ENCODE results near the gene HTT-AS.

The HTT-AS gene

DNA sequence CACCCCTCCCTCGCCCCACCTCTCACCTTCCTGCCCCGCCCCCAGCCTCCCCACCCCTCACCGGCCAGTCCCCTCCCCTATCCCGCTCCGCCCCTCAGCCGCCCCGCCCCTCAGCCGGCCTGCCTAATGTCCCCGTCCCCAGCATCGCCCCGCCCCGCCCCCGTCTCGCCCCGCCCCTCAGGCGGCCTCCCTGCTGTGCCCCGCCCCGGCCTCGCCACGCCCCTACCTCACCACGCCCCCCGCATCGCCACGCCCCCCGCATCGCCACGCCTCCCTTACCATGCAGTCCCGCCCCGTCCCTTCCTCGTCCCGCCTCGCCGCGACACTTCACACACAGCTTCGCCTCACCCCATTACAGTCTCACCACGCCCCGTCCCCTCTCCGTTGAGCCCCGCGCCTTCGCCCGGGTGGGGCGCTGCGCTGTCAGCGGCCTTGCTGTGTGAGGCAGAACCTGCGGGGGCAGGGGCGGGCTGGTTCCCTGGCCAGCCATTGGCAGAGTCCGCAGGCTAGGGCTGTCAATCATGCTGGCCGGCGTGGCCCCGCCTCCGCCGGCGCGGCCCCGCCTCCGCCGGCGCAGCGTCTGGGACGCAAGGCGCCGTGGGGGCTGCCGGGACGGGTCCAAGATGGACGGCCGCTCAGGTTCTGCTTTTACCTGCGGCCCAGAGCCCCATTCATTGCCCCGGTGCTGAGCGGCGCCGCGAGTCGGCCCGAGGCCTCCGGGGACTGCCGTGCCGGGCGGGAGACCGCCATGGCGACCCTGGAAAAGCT, at the start of gene HTT-AS, which contains the start of gene HTT:
TSS of gene HTT-AS (minus strand) at position 461 of the 768 bp plus-strand sequence.
TSS of gene HTT (plus strand) at position 604 of the 768 bp plus-strand sequence. CDS start at position 749, 145 bp downstream.
- peak; percentile 85 for DNase-seq (ENCODE audit: low read depth)
- H3K4me3 ChIP-seq (ENCODE audit: low read depth, low read length) = peak within 1 kb of the TSS; percentile 61
- TF ChIP-seq, protein P1, sequence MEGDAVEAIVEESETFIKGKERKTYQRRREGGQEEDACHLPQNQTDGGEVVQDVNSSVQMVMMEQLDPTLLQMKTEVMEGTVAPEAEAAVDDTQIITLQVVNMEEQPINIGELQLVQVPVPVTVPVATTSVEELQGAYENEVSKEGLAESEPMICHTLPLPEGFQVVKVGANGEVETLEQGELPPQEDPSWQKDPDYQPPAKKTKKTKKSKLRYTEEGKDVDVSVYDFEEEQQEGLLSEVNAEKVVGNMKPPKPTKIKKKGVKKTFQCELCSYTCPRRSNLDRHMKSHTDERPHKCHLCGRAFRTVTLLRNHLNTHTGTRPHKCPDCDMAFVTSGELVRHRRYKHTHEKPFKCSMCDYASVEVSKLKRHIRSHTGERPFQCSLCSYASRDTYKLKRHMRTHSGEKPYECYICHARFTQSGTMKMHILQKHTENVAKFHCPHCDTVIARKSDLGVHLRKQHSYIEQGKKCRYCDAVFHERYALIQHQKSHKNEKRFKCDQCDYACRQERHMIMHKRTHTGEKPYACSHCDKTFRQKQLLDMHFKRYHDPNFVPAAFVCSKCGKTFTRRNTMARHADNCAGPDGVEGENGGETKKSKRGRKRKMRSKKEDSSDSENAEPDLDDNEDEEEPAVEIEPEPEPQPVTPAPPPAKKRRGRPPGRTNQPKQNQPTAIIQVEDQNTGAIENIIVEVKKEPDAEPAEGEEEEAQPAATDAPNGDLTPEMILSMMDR (IDR thresholded peaks at IDR 0.05; ENCODE audit: low read depth, low read length, missing control alignments) = peak; percentile 10
- in situ Hi-C loops (cut with HindIII; ENCODE audit: low sequenced_read_pairs) = loop anchor here (25.0 kb wide), 1 partner anchor 112 kb away; the partner anchor contains the start of genes GRK4 and NOP14

DNA sequence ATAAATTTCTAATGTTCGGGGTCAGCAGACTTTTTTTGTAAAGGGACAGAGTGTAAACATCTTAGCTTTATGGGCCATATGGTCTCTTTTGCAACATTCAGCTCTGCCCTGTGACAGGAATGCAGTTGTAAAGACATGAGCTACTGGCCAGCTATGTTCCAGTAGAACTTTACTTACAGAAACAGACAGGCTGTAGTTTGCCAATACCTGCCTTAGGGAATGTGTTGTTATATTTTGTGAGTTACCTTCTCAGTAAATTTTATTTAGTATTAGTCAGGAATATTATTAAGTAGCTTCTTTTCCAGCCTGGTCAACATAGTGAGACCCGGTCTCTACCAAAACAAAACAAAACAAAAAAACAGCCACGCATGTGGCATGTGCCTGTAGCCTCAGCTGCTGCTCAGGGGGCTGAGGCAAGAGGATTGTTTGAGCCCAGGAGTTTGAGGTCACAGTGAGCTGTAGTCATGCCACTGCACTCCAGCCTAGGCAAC, 48.9 kb upstream of the HTT-AS start:
- DNase-seq (ENCODE audit: low read depth) = no peak

DNA sequence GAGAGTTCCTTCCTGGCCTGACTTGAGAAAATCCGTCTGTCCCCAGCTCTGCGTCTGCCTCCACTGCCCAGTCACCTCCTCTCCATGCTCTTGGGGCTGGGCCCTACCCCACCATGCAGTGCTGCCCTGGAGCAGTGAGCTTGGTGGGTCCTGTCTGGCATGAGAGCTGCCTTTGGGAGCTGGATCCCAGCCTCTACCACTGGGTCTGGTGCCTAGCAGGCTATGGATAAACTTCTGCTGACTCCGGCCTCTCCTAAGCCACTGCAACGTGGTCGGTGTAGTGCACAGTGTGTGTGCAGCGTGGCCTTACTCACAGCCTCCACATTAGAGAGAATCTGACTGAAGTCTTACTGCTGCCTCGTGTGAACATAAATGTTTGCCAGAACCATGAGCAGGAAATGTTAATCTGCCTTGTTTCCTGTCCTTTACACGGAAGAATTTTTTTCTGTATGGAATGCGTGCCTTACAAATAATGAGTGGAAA, 47.8 kb upstream of the HTT-AS start:
- H3K4me3 ChIP-seq (ENCODE audit: low read depth, low read length) = no peak overlapping the region
- in situ Hi-C loops (cut with HindIII; ENCODE audit: low sequenced_read_pairs) = no loop called here
- DNase-seq (ENCODE audit: low read depth) = peak; percentile 50
- TF ChIP-seq, protein P1 (IDR thresholded peaks at IDR 0.05; ENCODE audit: low read depth, low read length, missing control alignments) = no peak

More for the DNA sequence above, 48.9 kb upstream of the HTT-AS start:
- in situ Hi-C loops (cut with HindIII; ENCODE audit: low sequenced_read_pairs) = no loop called here
- TF ChIP-seq, protein P1 (IDR thresholded peaks at IDR 0.05; ENCODE audit: low read depth, low read length, missing control alignments) = no peak
- H3K4me3 ChIP-seq (ENCODE audit: low read depth, low read length) = no peak overlapping the region

DNA sequence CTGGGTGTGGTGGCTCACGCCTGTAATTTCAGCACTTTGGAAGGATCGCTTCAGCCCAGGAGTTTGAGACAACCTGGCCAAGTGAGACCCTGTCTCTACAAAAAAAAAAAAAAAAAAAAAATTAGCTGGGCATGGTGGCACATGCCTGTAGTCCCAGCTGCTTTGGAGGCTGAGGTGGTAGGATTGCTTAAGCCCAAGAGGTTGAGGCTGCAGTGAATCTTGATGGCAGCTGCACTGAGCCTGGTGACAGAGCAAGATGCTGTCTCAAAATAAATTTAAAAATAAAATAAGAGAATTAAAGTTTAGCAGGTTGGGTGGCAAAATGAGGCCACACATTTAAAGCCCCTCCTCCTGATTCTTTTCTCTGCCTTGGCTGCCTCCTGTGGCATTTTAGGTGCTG, 47.3 kb upstream of the HTT-AS start:
- TF ChIP-seq, protein P1 (IDR thresholded peaks at IDR 0.05; ENCODE audit: low read depth, low read length, missing control alignments) = no peak
- in situ Hi-C loops (cut with HindIII; ENCODE audit: low sequenced_read_pairs) = no loop called here
- DNase-seq (ENCODE audit: low read depth) = no peak
- no peak overlapping the region for H3K4me3 ChIP-seq (ENCODE audit: low read depth, low read length)

DNA sequence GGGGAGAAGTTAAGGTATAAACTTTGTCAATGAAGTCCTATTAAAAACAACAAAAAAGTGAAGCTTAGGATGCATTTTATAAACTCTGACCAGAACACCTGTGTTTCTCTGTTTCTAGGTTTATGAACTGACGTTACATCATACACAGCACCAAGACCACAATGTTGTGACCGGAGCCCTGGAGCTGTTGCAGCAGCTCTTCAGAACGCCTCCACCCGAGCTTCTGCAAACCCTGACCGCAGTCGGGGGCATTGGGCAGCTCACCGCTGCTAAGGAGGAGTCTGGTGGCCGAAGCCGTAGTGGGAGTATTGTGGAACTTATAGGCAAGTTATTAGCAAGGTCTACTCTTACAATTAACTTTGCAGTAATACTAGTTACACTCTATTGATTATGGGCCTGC, 46.8 kb upstream of the HTT-AS start:
- in situ Hi-C loops (cut with HindIII; ENCODE audit: low sequenced_read_pairs) = no loop called here
- no peak overlapping the region for H3K4me3 ChIP-seq (ENCODE audit: low read depth, low read length)
- no peak for DNase-seq (ENCODE audit: low read depth)
- TF ChIP-seq, protein P1 (IDR thresholded peaks at IDR 0.05; ENCODE audit: low read depth, low read length, missing control alignments) = no peak

DNA sequence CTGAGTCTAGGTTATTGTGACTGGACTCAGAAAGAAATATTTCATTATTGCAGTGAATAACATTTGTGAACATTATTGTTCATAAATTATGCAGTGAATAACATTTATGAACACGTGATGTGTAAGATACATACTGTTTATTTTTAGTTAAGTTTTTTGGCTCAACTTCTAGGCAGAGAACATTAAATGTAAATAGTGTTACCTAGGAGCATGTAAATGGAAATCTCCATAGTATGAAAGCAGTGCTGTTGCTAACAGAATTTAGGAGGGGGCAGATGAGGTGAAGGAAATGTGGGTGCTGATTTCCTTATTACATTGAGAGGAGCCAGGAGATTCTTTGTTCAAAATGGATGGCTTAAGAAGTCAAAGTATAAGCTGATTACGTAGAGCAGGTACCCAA, 45.1 kb upstream of the HTT-AS start:
- H3K4me3 ChIP-seq (ENCODE audit: low read depth, low read length) = no peak overlapping the region
- TF ChIP-seq, protein P1 (IDR thresholded peaks at IDR 0.05; ENCODE audit: low read depth, low read length, missing control alignments) = no peak
- no peak for DNase-seq (ENCODE audit: low read depth)
- in situ Hi-C loops (cut with HindIII; ENCODE audit: low sequenced_read_pairs) = no loop called here

Data from astrocyte of the cerebellum (primary cell).